H1 (cell line): ENCODE measurements around the gene FGD4. TPM values are rescaled to one million over a fixed set of nuclear protein-coding genes. Genes with fewer than 3 reads are reported as not detected.

Experiments
- ZNF274 ChIP-seq: IDR thresholded peaks from 2 replicates; pipeline ENCODE4 v1.7.0; 2012; ENCODE audit warnings: low read length, borderline replicate concordance; ENCODE audit errors: extremely low read depth
- polyA plus RNA-seq, 7 experiments: library from polyadenylated mRNA; depleted of rRNA in 3 of 7; stranded (reverse) in 5 of 7; unstranded in 2 of 7; fragments of >200 nt in 5 of 7; fragments of 200-250 nt in 2 of 7; gene quantifications; 1 replicate in 5 of 7; 2 replicates in 1 of 7; 4 replicates in 1 of 7; pipeline versions ENCODE4 v1.2.1 to v1.2.3, GENCODE V29; 2011 to 2013; ENCODE audit warnings: missing spikeins in 2 of 7, mixed read lengths in 2 of 7
- total RNA-seq: library from RNA; stranded (reverse); fragmentation: NEBNext Ultra II Directional; extraction: Animal tissue kit (Norgen Biotek cat#: 25700); gene quantifications from 2 replicates; pipeline ENCODE4 v1.2.1, GENCODE V29; 2021

The FGD4 gene
- total and polyA plus RNA-seq, 2 of the 8 experiments (the other 6 are each of a cell fraction or from before 2014, with no cell fraction given): 8.5 to 48.2 TPM

DNA sequence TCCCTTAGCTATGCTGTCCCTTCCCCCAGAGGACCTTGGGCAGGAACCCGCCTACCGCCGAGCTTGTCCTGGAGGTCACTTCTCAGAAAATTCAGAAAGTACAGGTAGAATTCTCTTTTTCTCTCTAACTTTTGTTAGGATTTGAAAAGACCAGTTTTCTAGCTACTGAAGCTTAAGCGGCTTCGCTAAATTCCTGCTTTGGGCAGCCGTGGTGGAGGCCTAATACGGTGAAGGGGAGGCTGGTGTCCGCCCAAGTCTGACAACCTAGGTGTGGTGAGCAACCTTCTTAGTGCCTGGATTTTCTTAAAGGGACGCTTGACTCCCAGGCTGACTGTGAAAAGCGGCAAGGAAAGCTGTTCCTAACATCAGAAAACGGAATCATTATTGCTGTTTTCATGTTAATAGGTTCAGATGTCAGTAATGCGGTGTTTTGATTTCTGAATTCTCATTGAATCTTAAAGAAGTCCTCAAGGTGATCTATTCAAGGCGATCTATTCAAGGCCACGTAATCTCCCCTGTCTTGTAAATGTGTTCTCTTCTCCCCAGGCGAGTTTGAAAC is 835 bp downstream of the FGD4 start (continued):
- no peak for TF ChIP-seq ZNF274
